ENCODE results near the gene FAM13A.
"Not testable (repeated sequence)": the region's sequence is repeated elsewhere in the genome, so short reads cannot be mapped to it uniquely, and the experiment has no call there.

FAM13A gene

DNA sequence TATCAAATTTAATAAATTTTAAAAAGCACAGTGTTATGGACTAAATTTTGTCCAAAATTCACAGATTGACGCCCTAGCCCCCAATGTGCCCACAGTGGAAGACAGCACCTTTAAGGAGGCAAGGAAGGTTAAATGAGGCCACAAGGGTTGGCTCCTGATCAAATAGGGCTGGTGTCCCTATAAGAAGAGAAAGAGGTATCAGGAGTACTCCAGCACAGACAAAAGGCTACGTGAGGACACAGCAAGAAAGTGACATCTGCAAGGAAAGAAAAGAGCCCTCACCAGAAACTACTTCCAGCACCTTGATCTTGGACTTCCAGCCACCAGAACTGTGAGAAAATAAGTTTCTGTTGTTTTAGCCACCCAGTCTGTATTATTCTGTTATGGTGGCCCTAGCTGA lies 48.8 kb downstream of the FAM13A start:
- Histone ChIP-seq H3K27ac (replicated peaks) (no peak overlapping the region), H3K4me3 (replicated peaks; ENCODE audit: insufficient read depth, low read length) (no peak overlapping the region), H3K27me3 (ENCODE audit: insufficient read depth, poor library complexity, severe bottlenecking) (no peaks in the 10 kb centered on the region)
- no peak for DNase-seq (ENCODE audit: low read depth in 1 of 2, low spot score in 1 of 2)
- TF ChIP-seq POLR2AphosphoS5 (IDR thresholded peaks at IDR 0.05; ENCODE audit: low read depth) (no peak), SPI1 (IDR thresholded peaks at IDR 0.05; ENCODE audit: borderline replicate concordance, low read depth) (no peak), CTCF (IDR thresholded peaks at IDR 0.05; ENCODE audit: insufficient read depth, low read length) (no peak), GABPA (IDR thresholded peaks at IDR 0.05; ENCODE audit: low read depth) (no peak)
- TF ChIP-seq, protein P1, sequence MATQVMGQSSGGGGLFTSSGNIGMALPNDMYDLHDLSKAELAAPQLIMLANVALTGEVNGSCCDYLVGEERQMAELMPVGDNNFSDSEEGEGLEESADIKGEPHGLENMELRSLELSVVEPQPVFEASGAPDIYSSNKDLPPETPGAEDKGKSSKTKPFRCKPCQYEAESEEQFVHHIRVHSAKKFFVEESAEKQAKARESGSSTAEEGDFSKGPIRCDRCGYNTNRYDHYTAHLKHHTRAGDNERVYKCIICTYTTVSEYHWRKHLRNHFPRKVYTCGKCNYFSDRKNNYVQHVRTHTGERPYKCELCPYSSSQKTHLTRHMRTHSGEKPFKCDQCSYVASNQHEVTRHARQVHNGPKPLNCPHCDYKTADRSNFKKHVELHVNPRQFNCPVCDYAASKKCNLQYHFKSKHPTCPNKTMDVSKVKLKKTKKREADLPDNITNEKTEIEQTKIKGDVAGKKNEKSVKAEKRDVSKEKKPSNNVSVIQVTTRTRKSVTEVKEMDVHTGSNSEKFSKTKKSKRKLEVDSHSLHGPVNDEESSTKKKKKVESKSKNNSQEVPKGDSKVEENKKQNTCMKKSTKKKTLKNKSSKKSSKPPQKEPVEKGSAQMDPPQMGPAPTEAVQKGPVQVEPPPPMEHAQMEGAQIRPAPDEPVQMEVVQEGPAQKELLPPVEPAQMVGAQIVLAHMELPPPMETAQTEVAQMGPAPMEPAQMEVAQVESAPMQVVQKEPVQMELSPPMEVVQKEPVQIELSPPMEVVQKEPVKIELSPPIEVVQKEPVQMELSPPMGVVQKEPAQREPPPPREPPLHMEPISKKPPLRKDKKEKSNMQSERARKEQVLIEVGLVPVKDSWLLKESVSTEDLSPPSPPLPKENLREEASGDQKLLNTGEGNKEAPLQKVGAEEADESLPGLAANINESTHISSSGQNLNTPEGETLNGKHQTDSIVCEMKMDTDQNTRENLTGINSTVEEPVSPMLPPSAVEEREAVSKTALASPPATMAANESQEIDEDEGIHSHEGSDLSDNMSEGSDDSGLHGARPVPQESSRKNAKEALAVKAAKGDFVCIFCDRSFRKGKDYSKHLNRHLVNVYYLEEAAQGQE (IDR thresholded peaks at IDR 0.05; ENCODE audit: insufficient replicate concordance, low read depth): no peak

- no peak overlapping the region for H3K27ac ChIP-seq (replicated peaks)
- TF ChIP-seq POLR2AphosphoS5 (IDR thresholded peaks at IDR 0.05; ENCODE audit: low read depth) (no peak), SPI1 (IDR thresholded peaks at IDR 0.05; ENCODE audit: borderline replicate concordance, low read depth) (no peak), CTCF (IDR thresholded peaks at IDR 0.05; ENCODE audit: insufficient read depth, low read length) (no peak), GABPA (IDR thresholded peaks at IDR 0.05; ENCODE audit: low read depth) (no peak)
- TF ChIP-seq, protein P1 (IDR thresholded peaks at IDR 0.05; ENCODE audit: insufficient replicate concordance, low read depth): no peak
- H3K4me3 ChIP-seq (replicated peaks; ENCODE audit: insufficient read depth, low read length): no peak overlapping the region
- DNase-seq (ENCODE audit: low read depth in 1 of 2, low spot score in 1 of 2): no peak
- no peaks in the 10 kb centered on the region for H3K27me3 ChIP-seq (ENCODE audit: insufficient read depth, poor library complexity, severe bottlenecking)
Measured at GRCh38 chr4:89007338-89007939, 49.5 kb downstream of the FAM13A start.

DNA sequence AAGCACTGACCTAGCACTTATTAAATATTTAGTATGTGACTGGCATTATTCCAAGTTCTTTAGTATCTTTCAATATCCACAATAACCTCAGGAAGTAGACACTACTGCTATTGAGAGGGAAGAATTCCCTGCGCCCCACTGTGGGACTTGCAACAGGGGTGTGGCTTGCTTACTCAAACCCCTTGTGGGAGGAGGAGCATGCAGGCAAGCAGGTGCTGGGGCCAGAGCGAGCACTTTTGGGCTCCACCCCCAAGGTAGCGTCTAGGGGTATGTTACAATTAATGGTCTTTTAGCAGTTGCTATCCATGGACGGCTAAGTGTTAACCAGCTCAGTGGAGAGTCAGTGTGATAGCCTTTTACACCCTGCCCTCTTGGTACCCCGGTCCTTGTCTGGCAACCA lies 50.7 kb downstream of the FAM13A start:
- DNase-seq (ENCODE audit: low read depth in 1 of 2, low spot score in 1 of 2): no peak

DNA sequence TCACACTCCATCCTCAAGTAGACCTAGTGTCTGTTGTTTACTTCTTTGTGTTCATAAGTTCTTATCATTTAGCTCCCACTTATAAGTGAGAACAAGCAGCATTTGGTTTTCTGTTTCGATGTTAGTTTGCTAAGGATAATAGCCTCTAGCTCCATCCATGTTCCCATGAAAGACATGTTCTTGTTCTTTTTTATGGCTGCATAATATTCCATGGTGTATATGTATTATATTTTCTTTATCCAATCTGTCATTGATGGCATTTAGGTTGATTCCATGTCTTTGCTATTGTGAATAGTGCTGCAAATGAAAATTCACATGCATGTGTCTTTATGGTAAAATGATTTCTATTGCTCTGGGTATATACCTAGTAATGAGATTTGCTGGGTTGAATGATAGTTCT lies 51.9 kb downstream of the FAM13A start:
- not testable (repeated sequence) for DNase-seq (ENCODE audit: low read depth in 1 of 2, low spot score in 1 of 2); H3K27ac ChIP-seq (replicated peaks); H3K27me3 ChIP-seq (ENCODE audit: insufficient read depth, poor library complexity, severe bottlenecking); H3K4me3 ChIP-seq (replicated peaks; ENCODE audit: insufficient read depth, low read length)

More for the DNA sequence above, 50.7 kb downstream of the FAM13A start:
- H3K27ac ChIP-seq (replicated peaks): no peak overlapping the region
- no peaks in the 10 kb centered on the region for H3K27me3 ChIP-seq (ENCODE audit: insufficient read depth, poor library complexity, severe bottlenecking)
- TF ChIP-seq SPI1 (IDR thresholded peaks at IDR 0.05; ENCODE audit: borderline replicate concordance, low read depth) (no peak), POLR2AphosphoS5 (IDR thresholded peaks at IDR 0.05; ENCODE audit: low read depth) (no peak), GABPA (IDR thresholded peaks at IDR 0.05; ENCODE audit: low read depth) (no peak), CTCF (IDR thresholded peaks at IDR 0.05; ENCODE audit: insufficient read depth, low read length) (no peak)
- TF ChIP-seq, protein P1 (IDR thresholded peaks at IDR 0.05; ENCODE audit: insufficient replicate concordance, low read depth): no peak
- no peak overlapping the region for H3K4me3 ChIP-seq (replicated peaks; ENCODE audit: insufficient read depth, low read length)

Data from HL-60 (cell line).